Fibroblast of lung (primary cell): ENCODE results near the gene CNTNAP5. TPM values are rescaled to one million over a fixed set of nuclear protein-coding genes. Genes with fewer than 3 reads are reported as not detected.

Experiments
- DNase-seq, 2 donors: peaks; one replicate each; pipeline versions ENCODE4 v3.0.0 to v3.0.0-alpha.2; 2010; ENCODE audit warnings: low read depth in 2 of 2
- H2AFZ ChIP-seq: 2 replicates; pipeline ENCODE4 v1.5.1; 2012; ENCODE audit warnings: low read length, control low read depth, inconsistent platforms
- H3K27ac ChIP-seq: 2 replicates; pipeline ENCODE4 v1.5.1; 2011; ENCODE audit warnings: low read length, control low read depth; ENCODE audit not compliant: insufficient read depth
- H3K27me3 ChIP-seq: 2 replicates; pipeline ENCODE4 v1.5.1; 2011; ENCODE audit warnings: mild to moderate bottlenecking, low read length; ENCODE audit not compliant: control insufficient read depth, insufficient read depth
- H3K36me3 ChIP-seq: 2 replicates; pipeline ENCODE4 v1.5.1; 2011; ENCODE audit warnings: low read length; ENCODE audit not compliant: control insufficient read depth, insufficient read depth
- H3K4me1 ChIP-seq: 2 replicates; pipeline ENCODE4 v1.5.1; 2011; ENCODE audit warnings: low read length; ENCODE audit not compliant: control insufficient read depth, insufficient read depth; ENCODE audit errors: extremely low read depth
- H3K4me2 ChIP-seq: 2 replicates; pipeline ENCODE4 v1.5.1; 2011; ENCODE audit warnings: low read length, control low read depth; ENCODE audit not compliant: insufficient read depth; ENCODE audit errors: extremely low read depth
- H3K4me3 ChIP-seq, 4 experiments: fragments of 200-600 bp in 1 of 4; sonication (generic) in 1 of 4; replicated peaks in 1 of 4; 2 replicates each; pipeline ENCODE4 v1.5.1; 2011 to 2016; ENCODE audit warnings: low read length in 4 of 4, low read depth in 3 of 4, mild to moderate bottlenecking in 3 of 4, control low read depth in 2 of 4, inconsistent platforms in 1 of 4, mixed read lengths in 1 of 4; ENCODE audit not compliant: insufficient read depth in 1 of 4; ENCODE audit errors: control extremely low read depth in 1 of 4
- H3K79me2 ChIP-seq: 2 replicates; pipeline ENCODE4 v1.5.1; 2012; ENCODE audit warnings: mild to moderate bottlenecking, low read length, inconsistent platforms; ENCODE audit not compliant: control insufficient read depth, insufficient read depth
- H3K9ac ChIP-seq: 2 replicates; pipeline ENCODE4 v1.5.1; 2011; ENCODE audit warnings: mild to moderate bottlenecking, low read length, control low read depth; ENCODE audit not compliant: insufficient read depth
- H3K9me3 ChIP-seq: 2 replicates; pipeline ENCODE4 v1.5.1; 2012; ENCODE audit warnings: low read depth, low read length; ENCODE audit not compliant: control insufficient read depth, insufficient read depth
- H4K20me1 ChIP-seq: 2 replicates; pipeline ENCODE4 v1.5.1; 2011; ENCODE audit warnings: low read length; ENCODE audit not compliant: control insufficient read depth, insufficient read depth; ENCODE audit errors: extremely low read depth
- CTCF ChIP-seq, 2 donors: IDR thresholded peaks in 1 of 2; conservative IDR thresholded peaks in 1 of 2; 1 replicate in 1 of 2; 2 replicates in 1 of 2; pipeline ENCODE4 v1.5.1; 2011 to 2012; ENCODE audit warnings: low read length in 2 of 2, control low read depth in 1 of 2, inconsistent platforms in 1 of 2, low read depth in 1 of 2, mild to moderate bottlenecking in 1 of 2
- EZH2 ChIP-seq: IDR thresholded peaks from 2 replicates; pipeline ENCODE4 v1.5.1; 2012; ENCODE audit warnings: low read length, control low read depth, mild to moderate bottlenecking; ENCODE audit errors: missing control alignments
- polyA plus RNA-seq, 2 donors: library from polyadenylated mRNA; depleted of rRNA in 1 of 2; stranded (reverse) in 1 of 2; unstranded in 1 of 2; fragments of >200 nt; gene quantifications; 2 replicates each; pipeline ENCODE4 v1.2.1, GENCODE V29; 2011 to 2012; ENCODE audit warnings: missing spikeins in 1 of 2
- total RNA-seq: library from RNA; depleted of rRNA; stranded (reverse); fragments of >200 nt; gene quantifications from 2 replicates; pipeline ENCODE4 v1.2.1, GENCODE V29; 2014

CNTNAP5 gene
- total and polyA plus RNA-seq, 2 donors (not counting 1 experiment from before 2014, with no cell fraction given) = not detected

- H3K4me2 ChIP-seq = no peak overlapping the region
- no peak overlapping the region for H3K9ac ChIP-seq
- peak; percentile 36 to 47 for DNase-seq
- H3K27ac ChIP-seq = peak overlapping the region; percentile 8
- no peaks in the 10 kb centered on the region for H4K20me1 ChIP-seq
- TF ChIP-seq CTCF (conservative IDR thresholded peaks at IDR 0.05 in 1 of 2, IDR thresholded peaks at IDR 0.05 in 1 of 2; ENCODE audit: low read depth in 1 of 2, low read length in 2 of 2) = no peak
- no peak for TF ChIP-seq EZH2
- no peaks in the 10 kb centered on the region for H3K36me3 ChIP-seq
- no peaks in the 10 kb centered on the region for H3K9me3 ChIP-seq
- H3K4me1 ChIP-seq = peaks cover 8% of the 10 kb centered on the region
- H3K27me3 ChIP-seq = no peaks in the 10 kb centered on the region
- no peak overlapping the region for H3K4me3 ChIP-seq
- no peak overlapping the region for H2AFZ ChIP-seq
- no peaks in the 10 kb centered on the region for H3K79me2 ChIP-seq
These were observed 233.2 kb downstream of the CNTNAP5 start for GRCh38 chr2:124258140-124258880.

GRCh38 chr2:124261456-124261855 is 236.4 kb downstream of the CNTNAP5 start:
- H3K4me1 ChIP-seq = peaks cover 8% of the 10 kb centered on the region
- H4K20me1 ChIP-seq = no peaks in the 10 kb centered on the region
- no peaks in the 10 kb centered on the region for H3K36me3 ChIP-seq
- no peak overlapping the region for H3K4me2 ChIP-seq
- H3K79me2 ChIP-seq = no peaks in the 10 kb centered on the region
- TF ChIP-seq CTCF (conservative IDR thresholded peaks at IDR 0.05 in 1 of 2, IDR thresholded peaks at IDR 0.05 in 1 of 2; ENCODE audit: low read depth in 1 of 2, low read length in 2 of 2) = no peak
- no peak for TF ChIP-seq EZH2
- no peaks in the 10 kb centered on the region for H3K27me3 ChIP-seq
- H3K9ac ChIP-seq = no peak overlapping the region
- no peak overlapping the region for H3K4me3 ChIP-seq
- H2AFZ ChIP-seq = no peak overlapping the region
- DNase-seq = no peak
- H3K27ac ChIP-seq = no peak overlapping the region
- H3K9me3 ChIP-seq = no peaks in the 10 kb centered on the region

GRCh38 chr2:124264551-124265091 is 239.5 kb downstream of the CNTNAP5 start:
- Histone ChIP-seq H3K27ac (no peak overlapping the region), H3K79me2 (no peaks in the 10 kb centered on the region), H2AFZ (no peak overlapping the region), H3K4me1 (no peaks in the 10 kb centered on the region), H3K36me3 (no peaks in the 10 kb centered on the region), H3K9ac (no peak overlapping the region), H3K4me3 (no peak overlapping the region), H4K20me1 (no peaks in the 10 kb centered on the region), H3K9me3 (no peaks in the 10 kb centered on the region), H3K27me3 (no peaks in the 10 kb centered on the region), H3K4me2 (no peak overlapping the region)
- peak in 1 of 2 donors; percentile 58 for DNase-seq
- no peak for TF ChIP-seq CTCF (conservative IDR thresholded peaks at IDR 0.05 in 1 of 2, IDR thresholded peaks at IDR 0.05 in 1 of 2; ENCODE audit: low read depth in 1 of 2, low read length in 2 of 2)
- no peak for TF ChIP-seq EZH2
